Activated naive CD4-positive, alpha-beta T cell treated with anti-CD3 and anti-CD28 coated beads, Interleukin-2, amount 10 ng/mL, durations not matched to agents 5 hours and 36 hours (primary cell): ENCODE data around the gene WSB1. TPM values are rescaled to one million over a fixed set of nuclear protein-coding genes. Genes with fewer than 3 reads are reported as not detected.

Experiments
- microRNA-seq: library from miRNA; unstranded; fragments of <30 nt; microRNA quantifications from one replicate; pipeline ENCODE4 v1.2.0, GENCODE V29; 2022; ENCODE audit warnings: borderline microRNAs expressed, borderline replicate concordance
- total RNA-seq, 2 experiments: library from RNA; stranded (reverse); gene quantifications; one replicate each; pipeline ENCODE4 v1.2.3, GENCODE V29; 2021

WSB1 gene
- 100 to 1,000 TPM; 112 to 115 TPM for total RNA-seq

GRCh38 chr17:27293898-27294688 lies at the start of gene WSB1:
WSB1 (plus strand) TSS chr17:27294114; CDS start chr17:27294396, 282 bp downstream.

Small RNAs within 50 kb of the gene (microRNA-seq; reads per million reads assigned to microRNA genes)
- 0.83 reads per million for gene MIR4522

Other genes starting within 250 kb of the WSB1 start
- gene KSR1, start 162.3 kb downstream of the WSB1 start, total RNA-seq, result 10 to 100 TPM; 47.5 to 54.6 TPM